ENCODE measurements around the gene USP48. TPM values are rescaled to one million over a fixed set of nuclear protein-coding genes. Genes with fewer than 3 reads are reported as not detected.
A peak's percentile ranks its signal among the peaks of the same experiment; 100 is the strongest.

The USP48 gene
- total RNA-seq, 1 donor from 2014 or later = 56.4 TPM

GRCh38 chr1:21630571-21631343 lies 152.2 kb downstream of the USP48 start:
- Histone ChIP-seq H3K4me1 (peaks cover 3% of the 10 kb centered on the region), H3K36me3 (no peaks in the 10 kb centered on the region), H3K27ac (no peak overlapping the region), H3K4me3 (no peak overlapping the region), H3K9me3 (no peaks in the 10 kb centered on the region), H3K27me3 (peaks cover 3% of the 10 kb centered on the region)
- no peak for DNase-seq
- no peak for TF ChIP-seq CTCF (IDR thresholded peaks at IDR 0.05)
- ATAC-seq = no peak
- intact Hi-C loops (cut with DNase I) = no loop called here

- no peak for TF ChIP-seq CTCF (IDR thresholded peaks at IDR 0.05)
- H3K4me1 ChIP-seq = peaks cover 3% of the 10 kb centered on the region
- no peaks in the 10 kb centered on the region for H3K36me3 ChIP-seq
- DNase-seq (no peak), ATAC-seq (no peak)
- no peak overlapping the region for H3K4me3 ChIP-seq
- H3K9me3 ChIP-seq = no peaks in the 10 kb centered on the region
- intact Hi-C loops (cut with DNase I) = no loop called here
- peaks cover 3% of the 10 kb centered on the region for H3K27me3 ChIP-seq
- H3K27ac ChIP-seq = no peak overlapping the region
These were observed 153.0 kb downstream of the USP48 start for GRCh38 chr1:21629971-21630370.

- H3K27me3 ChIP-seq = no peaks in the 10 kb centered on the region
- H3K4me3 ChIP-seq = no peak overlapping the region
- H3K4me1 ChIP-seq = peaks cover 3% of the 10 kb centered on the region
- no peak for TF ChIP-seq CTCF (IDR thresholded peaks at IDR 0.05)
- ATAC-seq (peak; percentile 58), DNase-seq (no peak)
- intact Hi-C loops (cut with DNase I) = no loop called here
- no peak overlapping the region for H3K27ac ChIP-seq
- no peaks in the 10 kb centered on the region for H3K36me3 ChIP-seq
- H3K9me3 ChIP-seq = no peaks in the 10 kb centered on the region
These were observed 154.1 kb downstream of the USP48 start for GRCh38 chr1:21628798-21629393.

Other genes starting within 250 kb of the USP48 start
- gene RAP1GAP, start 113.8 kb downstream of the USP48 start, total RNA-seq = 62.4 TPM
- 0.38 TPM for gene LDLRAD2, start 29.1 kb upstream of the USP48 start, total RNA-seq
- 393 TPM for gene HSPG2, start 154.2 kb upstream of the USP48 start, total RNA-seq
- not detected for gene CELA3B, start 193.9 kb upstream of the USP48 start, total RNA-seq
- gene CELA3A, start 218.5 kb upstream of the USP48 start, total RNA-seq = not detected

Data from upper lobe of right lung (tissue), 1 donor.